Stimulated activated CD4-positive, alpha-beta T cell treated with anti-CD3 and anti-CD28 coated beads, Interleukin-2, amount 100 ng/mL, for 4 hours (primary cell): ENCODE results near the gene RDH12.

ENCODE experiments used
- DNase-seq: peaks from one replicate; pipeline ENCODE4 v3.0.0-alpha.2; 2020; ENCODE audit warnings: low read depth

Gene RDH12

DNA sequence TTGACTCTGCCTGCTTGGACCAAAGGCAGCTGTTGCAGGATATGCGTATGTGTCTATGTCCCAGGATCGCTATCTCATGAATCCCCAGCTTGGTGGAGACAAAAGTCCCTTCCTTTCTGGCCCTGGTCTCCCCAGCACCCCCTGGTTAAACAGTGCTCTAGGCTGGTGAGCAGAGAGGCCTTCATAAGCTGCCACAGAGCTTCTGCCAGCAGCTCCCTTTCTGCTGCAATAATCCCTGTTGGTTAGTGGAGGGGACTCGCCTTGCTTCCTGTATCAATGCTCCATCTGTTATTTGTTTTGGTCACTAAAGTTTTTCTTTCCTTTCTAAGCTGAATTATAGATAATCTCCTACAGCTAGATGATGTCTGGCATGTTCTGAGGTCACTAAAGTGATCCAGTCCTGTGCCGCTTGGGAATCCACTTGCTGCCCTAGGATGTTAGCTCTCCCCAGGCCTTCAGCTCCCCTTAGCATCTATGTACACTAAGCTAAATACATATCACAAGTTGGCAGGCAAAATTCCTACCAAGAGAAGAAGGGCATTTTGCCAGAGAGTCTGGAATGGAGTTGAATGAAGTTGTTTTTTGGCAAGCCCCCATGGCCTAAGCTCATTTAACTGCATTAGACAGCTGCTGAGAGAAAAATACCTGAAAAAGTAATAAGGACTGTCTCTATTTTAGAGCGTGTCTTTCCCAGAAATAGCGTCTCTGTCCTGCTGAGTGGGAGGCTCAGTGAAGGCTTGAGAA is 47.8 kb downstream of the RDH12 start:
- DNase-seq, result no peak

DNA sequence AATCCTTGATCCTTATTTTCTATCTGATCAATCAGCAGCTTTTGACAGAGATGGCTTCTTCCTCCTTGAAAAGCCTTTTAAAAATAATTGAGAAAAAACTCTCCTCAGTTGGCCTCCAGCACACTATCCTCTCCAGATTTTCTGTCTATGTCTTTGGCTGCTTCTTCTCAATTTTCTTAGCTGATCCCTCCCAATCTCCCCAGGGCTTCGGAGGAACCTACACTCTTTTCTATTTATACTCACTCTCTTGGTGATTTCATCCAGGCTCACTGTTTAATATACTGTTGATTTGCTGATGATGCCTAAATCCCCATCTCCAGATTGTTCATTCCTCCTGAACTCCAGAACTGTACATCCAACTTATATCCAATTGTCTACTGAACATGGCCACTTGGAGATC is 54.8 kb downstream of the RDH12 start:
- DNase-seq, result no peak

DNA sequence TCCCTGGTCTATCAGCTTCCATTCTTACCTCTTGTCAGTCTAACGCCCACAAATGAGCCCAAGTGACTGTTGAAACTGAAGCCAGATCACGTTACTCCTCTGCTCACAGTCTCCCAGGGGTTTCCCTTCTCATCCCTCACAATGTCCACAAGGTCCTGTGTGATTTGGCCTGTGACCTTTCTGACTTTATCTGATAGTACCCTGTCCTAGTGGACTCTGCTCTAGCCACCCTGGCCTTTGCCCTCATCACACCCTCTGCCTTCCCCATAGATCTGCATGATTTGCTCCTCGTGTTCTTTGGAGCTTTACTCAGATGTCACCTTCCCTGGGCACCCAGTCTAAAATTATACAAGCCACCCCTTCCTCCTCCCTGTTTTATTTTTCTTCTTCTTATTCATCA is 55.5 kb downstream of the RDH12 start:
- DNase-seq, result no peak

DNA sequence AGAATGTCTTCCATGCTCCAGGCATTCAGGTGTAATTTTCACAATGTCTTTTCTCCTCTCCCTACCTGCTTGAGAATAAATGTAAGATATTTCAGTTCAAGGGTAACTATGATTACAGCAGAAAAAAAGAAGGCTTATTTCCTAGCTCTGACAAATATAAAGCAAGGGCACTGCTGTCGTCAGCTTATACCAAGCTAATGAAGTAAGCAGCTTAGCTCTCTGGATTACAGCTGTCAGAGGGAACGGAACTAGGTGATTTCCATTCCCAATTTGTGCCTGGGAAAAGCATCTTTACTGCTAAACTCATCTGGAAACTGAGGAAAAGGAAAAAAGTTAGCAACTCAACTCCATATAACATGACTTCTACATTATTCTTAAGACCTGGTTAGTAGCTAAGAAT is 58.2 kb downstream of the RDH12 start:
- no peak for DNase-seq

DNA sequence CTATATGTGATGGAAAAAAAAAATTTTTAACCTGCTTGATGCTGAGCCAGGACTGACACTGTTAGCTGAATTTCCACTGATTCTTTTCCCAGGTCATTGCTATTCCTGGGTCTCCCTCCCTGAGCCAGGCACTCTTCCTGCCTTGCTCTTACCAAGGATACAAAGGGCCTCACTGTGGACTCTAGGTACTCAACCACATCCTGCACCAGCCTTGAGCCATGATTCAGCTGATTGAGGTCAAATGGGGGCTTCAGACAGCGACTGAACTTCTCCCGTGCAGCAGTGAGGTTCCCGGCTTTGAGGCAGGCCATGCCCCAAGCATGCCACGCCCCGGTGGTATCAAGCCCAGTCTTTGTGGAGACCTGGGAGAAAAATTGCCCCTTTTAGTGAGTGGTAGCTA is 60.4 kb downstream of the RDH12 start:
- no peak for DNase-seq

DNA sequence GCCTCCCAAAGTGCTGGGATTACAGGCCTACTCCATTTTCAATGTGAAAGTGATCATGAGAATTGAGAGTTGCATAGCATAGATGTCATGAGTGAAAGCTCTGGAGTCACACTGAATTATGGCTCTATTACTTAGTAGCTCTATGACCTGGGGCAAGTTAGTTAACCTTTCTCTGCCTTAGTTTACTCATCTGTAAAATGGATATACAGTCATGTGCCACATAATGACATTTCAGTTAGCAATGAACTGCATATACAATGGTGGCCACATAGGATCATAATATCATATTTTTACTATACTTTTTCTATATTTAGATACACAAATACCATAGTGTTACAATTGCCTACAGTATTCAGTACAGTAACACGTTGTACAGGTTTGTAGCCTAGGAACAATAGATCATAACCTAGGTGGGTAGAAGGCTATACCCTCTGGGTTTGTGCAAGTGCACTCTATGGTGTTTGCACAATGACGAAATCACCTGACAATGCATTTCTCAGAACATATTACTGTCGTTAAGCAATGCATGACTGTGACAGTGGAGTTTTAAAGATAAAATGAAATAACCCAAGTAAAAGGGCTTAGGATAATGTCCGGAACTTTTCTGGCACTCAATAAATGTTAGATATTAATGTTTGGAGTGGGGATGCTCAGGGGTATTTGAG is 61.6 kb downstream of the RDH12 start:
- no peak for DNase-seq

DNA sequence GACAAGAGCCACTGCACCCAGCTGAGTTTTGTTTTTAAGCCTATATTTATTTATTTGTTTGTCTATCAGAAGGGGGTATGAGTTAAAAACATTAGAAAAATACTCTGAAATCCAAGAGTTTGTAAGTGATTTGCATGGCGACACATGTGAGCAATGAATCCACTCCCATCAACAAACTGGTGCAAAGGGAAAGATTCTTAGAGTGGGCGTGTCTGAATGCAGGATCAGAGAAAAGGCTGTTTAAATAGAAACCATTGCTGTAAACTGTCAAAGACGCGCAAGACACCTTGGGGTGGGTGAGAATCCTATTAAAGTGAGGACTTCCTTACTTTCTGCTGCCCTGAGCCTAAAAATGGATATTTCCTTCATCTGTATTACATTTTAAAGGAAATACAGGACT is 62.8 kb downstream of the RDH12 start:
- no peak for DNase-seq

DNA sequence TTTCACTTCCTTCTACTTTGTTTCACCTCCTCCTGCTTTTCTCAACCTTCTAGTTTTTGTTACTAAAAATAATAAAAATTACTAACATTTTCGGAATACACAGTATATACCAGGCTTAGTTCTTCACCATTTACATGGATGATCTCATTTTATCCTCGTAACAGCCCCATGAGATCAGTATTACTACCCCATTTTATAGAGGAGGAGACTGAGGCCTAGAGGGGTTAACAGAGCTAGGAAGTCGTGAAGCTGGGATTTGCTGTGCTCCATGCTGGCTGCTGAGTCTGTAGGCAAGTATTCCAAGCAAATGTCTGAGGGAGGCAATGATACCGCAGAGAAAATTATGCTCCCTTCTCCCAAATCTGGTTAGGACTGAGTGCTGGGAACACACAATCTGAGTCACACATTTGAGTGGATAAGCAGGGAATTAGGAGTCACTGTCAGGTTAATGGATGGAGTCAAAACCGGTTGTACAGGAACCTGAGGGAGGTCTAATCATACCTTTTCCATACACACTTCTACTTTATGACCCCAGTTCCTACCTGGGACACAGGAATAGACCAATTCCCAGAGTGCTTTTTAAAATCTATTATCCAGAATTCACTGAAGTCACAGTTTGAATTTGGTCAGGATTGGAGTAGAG is 63.6 kb downstream of the RDH12 start:
- no peak for DNase-seq

DNA sequence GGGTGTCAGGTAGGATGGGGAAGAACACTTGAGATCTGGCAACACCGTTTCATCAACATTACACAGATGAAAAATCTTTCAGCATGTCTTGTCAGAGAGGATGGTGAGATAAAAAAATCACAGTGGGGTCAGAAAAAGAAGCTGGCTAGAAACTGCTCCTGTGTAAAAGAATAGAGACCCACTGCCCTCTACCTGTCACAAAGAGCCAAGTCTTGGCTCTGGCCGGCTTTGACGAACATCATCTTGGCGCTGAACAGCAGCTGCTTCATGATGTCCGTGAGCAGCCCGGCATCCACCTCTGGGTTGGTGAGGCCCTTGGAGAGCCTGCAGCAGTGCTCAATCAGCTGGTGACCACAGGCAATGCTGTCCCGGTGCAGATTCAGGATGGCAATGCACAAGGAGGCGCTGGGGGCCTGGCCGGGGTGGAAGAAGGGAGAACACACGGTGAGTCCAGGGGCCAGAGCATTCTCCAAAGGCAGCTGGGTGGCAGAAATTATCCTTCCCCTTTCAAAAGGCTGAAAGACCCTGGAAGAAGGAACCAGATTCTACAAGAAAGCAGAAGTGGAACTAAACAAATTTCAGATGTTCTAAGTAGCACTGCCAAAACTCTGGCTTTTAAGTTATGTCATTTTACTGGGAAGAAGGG is 64.5 kb downstream of the RDH12 start:
- no peak for DNase-seq

DNA sequence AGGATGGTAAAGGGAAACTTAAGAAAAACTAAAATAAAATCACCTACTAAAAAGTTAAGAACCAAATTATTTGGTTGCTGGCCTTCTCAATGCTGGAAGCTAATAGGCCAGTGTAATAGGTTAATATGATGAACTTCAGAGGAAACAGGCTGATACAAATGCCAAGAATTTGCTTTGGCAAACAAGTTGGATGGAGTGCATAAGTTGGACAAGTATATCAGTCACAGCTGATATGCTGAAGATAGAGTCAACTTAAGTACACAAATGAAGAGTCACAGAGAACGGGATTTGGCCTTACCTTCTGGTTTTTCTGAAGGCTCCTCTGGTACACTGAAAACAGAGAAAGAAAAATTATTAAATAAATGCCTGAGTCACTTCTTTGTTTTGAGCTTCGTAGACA is 66.5 kb downstream of the RDH12 start:
- no peak for DNase-seq

DNA sequence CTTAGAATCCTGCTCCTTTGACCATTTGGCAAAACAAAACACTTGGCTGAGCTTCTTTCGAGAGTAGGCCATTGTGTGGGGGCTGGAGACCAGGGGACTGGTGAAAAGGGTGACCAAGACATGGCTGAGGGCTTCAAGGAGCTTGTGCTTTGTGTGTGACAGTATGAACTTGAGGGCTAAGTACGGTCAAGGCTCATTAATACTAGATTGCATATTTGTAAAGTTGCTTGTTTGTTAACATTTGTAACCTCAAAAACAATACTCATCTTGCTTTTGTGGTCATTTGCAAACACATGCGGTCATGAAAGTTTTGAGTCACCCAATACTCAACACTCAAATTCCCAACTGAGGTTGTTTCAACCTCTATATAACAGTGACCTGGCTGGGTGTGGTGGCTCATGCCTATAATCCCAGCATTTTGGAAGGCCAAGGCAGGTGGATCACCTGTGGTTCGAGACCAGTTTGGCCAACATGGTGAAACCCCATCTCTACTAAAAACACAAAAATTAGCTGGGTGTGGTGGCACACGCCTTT is 72.2 kb downstream of the RDH12 start:
- DNase-seq, result no peak

DNA sequence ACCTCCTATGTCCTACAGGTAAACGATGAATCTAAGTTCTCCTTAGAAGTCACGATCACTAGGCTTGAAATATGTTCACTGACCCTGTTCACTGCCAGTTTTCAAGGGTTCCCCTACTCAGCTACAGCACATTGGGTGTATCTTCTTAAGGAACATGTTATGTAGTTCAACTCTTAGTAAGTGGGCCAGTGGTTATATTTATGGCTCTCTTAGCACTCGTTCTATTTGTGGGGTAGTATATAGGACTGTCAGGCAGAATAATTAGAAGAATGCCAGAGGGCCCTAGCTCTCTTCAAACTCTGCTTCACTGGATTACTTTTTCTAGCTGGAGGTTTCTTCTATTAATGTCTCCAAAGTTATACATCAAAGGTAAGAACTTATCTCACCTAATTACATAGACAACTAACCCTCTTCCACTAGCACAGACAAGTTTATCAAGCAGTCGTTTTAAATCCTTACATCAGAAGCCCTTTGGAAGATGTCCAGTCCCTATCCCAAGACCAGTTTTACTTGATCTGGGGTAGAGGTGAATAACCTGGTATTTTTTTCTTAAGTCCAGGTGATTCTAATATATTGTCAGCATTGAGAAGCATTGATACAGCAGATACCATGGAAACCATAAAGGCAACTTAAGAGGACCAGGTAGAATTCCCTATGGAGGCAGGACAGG is 75.1 kb downstream of the RDH12 start:
- no peak for DNase-seq

DNA sequence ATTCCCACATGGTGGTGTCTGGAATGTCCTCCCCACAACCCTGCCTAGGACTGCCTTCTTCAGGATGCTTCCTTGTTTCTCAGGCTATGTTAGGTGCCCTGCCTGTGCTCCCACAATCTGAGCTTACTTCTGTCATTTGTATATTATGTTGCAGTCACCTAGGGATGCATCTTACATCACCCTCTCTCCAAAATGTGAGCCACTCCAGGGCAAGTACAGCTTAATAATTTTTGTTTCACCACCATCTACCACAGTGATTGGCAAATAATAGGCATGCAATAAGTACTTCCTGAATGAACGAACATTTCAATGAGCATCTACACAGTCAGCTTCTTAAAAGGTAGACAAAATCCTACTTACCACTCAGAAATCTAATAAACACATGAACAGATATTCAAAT is 77.1 kb downstream of the RDH12 start:
- DNase-seq, result no peak

DNA sequence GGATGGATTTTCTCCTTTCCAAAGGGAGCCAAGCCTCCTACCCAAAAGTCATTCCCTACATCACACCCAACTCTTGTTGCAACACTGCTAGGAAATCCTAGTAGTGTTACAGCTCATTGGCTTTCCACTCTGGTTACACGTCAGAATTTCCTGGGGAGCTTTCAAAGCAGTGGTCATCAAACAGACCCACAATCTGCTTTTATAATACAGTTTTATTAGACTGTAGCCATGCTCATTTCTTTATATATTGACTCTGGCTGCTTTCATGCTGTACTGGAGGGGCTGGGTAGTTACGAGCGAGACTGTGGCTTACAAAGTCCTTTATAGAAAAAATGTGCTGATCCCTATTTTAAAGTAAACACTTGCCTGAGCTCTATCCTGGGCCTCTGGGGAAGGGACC is 80.4 kb downstream of the RDH12 start:
- no peak for DNase-seq
